AG04449 (cell line): ENCODE data around the gene RECQL.

ENCODE experiments used
- CTCF ChIA-PET: fragments of 350-600 bp; formaldehyde crosslinking; extraction: SDS; loops from one replicate; lab custom pipeline; 2021; ENCODE audit warnings: antibody characterized with exemption; lab: Yijun Ruan, JAX
- POLR2A ChIA-PET: fragments of 400-600, 350-600 bp; formaldehyde crosslinking; extraction: SDS; loops from one replicate; lab custom pipeline; 2020; ENCODE audit warnings: antibody characterized with exemption, inconsistent platforms; lab: Yijun Ruan, JAX
- DNase-seq: peaks from one replicate; pipeline ENCODE4 v3.0.0-alpha.2; 2010; ENCODE audit warnings: low read depth, low spot score
- H3K4me3 ChIP-seq: 2 replicates; pipeline ENCODE4 v1.5.1; 2011; ENCODE audit warnings: low read depth, mild to moderate bottlenecking, control low read depth, low read length
- CTCF ChIP-seq: IDR thresholded peaks from one replicate; pipeline ENCODE4 v1.5.1; 2011; ENCODE audit warnings: mild to moderate bottlenecking, moderate library complexity, low read length, control low read depth, inconsistent platforms; ENCODE audit not compliant: insufficient read depth; ENCODE audit errors: missing control alignments

The RECQL gene

GRCh38 chr12:21542403-21542802 is 41.0 kb upstream of the RECQL start:
- CTCF ChIA-PET = no interaction called here
- H3K4me3 ChIP-seq = no peak overlapping the region
- TF ChIP-seq CTCF = no peak
- POLR2A ChIA-PET = no interaction called here
- DNase-seq = no peak

GRCh38 chr12:21541773-21542172 is 40.3 kb upstream of the RECQL start:
- DNase-seq = no peak
- ChIA-PET POLR2A (no interaction called here), CTCF (no interaction called here)
- no peak overlapping the region for H3K4me3 ChIP-seq
- no peak for TF ChIP-seq CTCF

GRCh38 chr12:21539797-21540196 is 38.4 kb upstream of the RECQL start:
- no peak overlapping the region for H3K4me3 ChIP-seq
- CTCF ChIA-PET = no interaction called here
- no peak for DNase-seq
- TF ChIP-seq CTCF = no peak
- POLR2A ChIA-PET = no interaction called here

- DNase-seq = no peak
- no peak for TF ChIP-seq CTCF
- CTCF ChIA-PET = no interaction called here
- POLR2A ChIA-PET = no interaction called here
- no peak overlapping the region for H3K4me3 ChIP-seq
Measured at GRCh38 chr12:21538061-21538653, 36.7 kb upstream of the RECQL start.

GRCh38 chr12:21529456-21529855 is 28.0 kb upstream of the RECQL start:
- CTCF ChIA-PET = no interaction called here
- POLR2A ChIA-PET = no interaction called here
- no peak overlapping the region for H3K4me3 ChIP-seq
- DNase-seq = no peak
- TF ChIP-seq CTCF = no peak

GRCh38 chr12:21528953-21529352 is 27.5 kb upstream of the RECQL start:
- ChIA-PET POLR2A (no interaction called here), CTCF (no interaction called here)
- no peak for TF ChIP-seq CTCF
- no peak overlapping the region for H3K4me3 ChIP-seq
- DNase-seq = no peak
